Measurements from ENCODE around the gene CLEC10A.

DNA sequence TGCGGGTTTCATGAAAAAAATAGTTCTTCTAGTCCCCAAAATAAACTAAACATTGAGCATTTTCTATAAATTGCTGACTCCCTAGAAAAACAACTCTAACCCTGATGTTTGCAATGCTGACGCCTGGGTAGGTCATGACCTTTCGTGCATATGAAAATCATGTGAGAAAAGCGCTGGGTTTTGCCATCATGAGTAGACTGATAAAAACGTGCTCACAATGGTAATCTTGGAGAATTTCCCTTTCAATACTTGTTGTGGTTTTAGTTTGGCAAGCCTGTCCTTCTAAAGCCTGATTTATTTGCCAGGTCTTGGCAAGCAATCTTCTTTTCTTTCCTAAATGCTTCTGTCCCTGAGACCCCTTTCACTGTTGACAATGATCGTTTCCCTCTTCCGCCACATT is 4.0 kb upstream of the CLEC10A start:
- TF ChIP-seq TAF1 (IDR thresholded peaks at IDR 0.05; ENCODE audit: borderline replicate concordance, insufficient read depth, low read length) (no peak), POLR2AphosphoS5 (IDR thresholded peaks at IDR 0.05; ENCODE audit: low read depth, low read length) (no peak)
